SK-N-DZ (cell line): ENCODE data around the gene CCDC9. TPM values are rescaled to one million over a fixed set of nuclear protein-coding genes. Genes with fewer than 3 reads are reported as not detected.

Experiments used
- DNase-seq: peaks from one replicate; pipeline ENCODE4 v3.0.0-alpha.2; 2015; ENCODE audit warnings: low spot score
- polyA plus RNA-seq, 2 experiments: library from polyadenylated mRNA; depleted of rRNA; stranded (reverse); fragments of >200 nt; gene quantifications; 2 replicates each; pipeline ENCODE4 v1.2.3, GENCODE V29; 2014

The CCDC9 gene
- polyA plus RNA-seq (2014; cell fraction: cytosol; rRNA removed), result 1.4 and 3.0 TPM in 2 replicates
- polyA plus RNA-seq (2014; cell fraction: nucleus; rRNA removed), result 3.2 and 3.6 TPM in 2 replicates

- DNase-seq, result peak; percentile 92
Measured at GRCh38 chr19:47255879-47256692, at the start of gene CCDC9. TSS of gene CCDC9 (plus strand) at chr19:47256525. CDS start at chr19:47258401, 1,876 bp downstream.

- DNase-seq, result no peak
Measured at GRCh38 chr19:47209319-47210179, 46.8 kb upstream of the CCDC9 start.

- no peak for DNase-seq
Measured at GRCh38 chr19:47210180-47210490, 46.2 kb upstream of the CCDC9 start.

GRCh38 chr19:47210689-47211316 is 45.5 kb upstream of the CCDC9 start:
- peak; percentile 52 for DNase-seq

- no peak for DNase-seq
Measured at GRCh38 chr19:47215581-47215980, 40.7 kb upstream of the CCDC9 start.

- DNase-seq, result no peak
Measured at GRCh38 chr19:47221080-47221841, 35.1 kb upstream of the CCDC9 start.

- no peak for DNase-seq
Measured at GRCh38 chr19:47221890-47222289, 34.4 kb upstream of the CCDC9 start.

GRCh38 chr19:47225746-47226425 is 30.4 kb upstream of the CCDC9 start:
- DNase-seq, result peak; percentile 70

- DNase-seq, result peak; percentile 57
Measured at GRCh38 chr19:47226426-47227351, 29.6 kb upstream of the CCDC9 start.

- peak; percentile 82 for DNase-seq
Measured at GRCh38 chr19:47227352-47228167, 28.8 kb upstream of the CCDC9 start.

- no peak for DNase-seq
Measured at GRCh38 chr19:47228168-47228936, 28.0 kb upstream of the CCDC9 start.

- no peak for DNase-seq
Measured at GRCh38 chr19:47228937-47229675, 27.2 kb upstream of the CCDC9 start.

- DNase-seq, result no peak
Measured at GRCh38 chr19:47229676-47230053, 26.7 kb upstream of the CCDC9 start.

- no peak for DNase-seq
Measured at GRCh38 chr19:47230054-47230920, 26.0 kb upstream of the CCDC9 start.

GRCh38 chr19:47230921-47231214 is 25.5 kb upstream of the CCDC9 start, which contains the start of gene BBC3:
TSS of gene BBC3 (minus strand) at chr19:47231199. CDS start at chr19:47228431, 2,768 bp downstream.
- DNase-seq, result no peak
